ENCODE results near the gene NAA25.

DNA sequence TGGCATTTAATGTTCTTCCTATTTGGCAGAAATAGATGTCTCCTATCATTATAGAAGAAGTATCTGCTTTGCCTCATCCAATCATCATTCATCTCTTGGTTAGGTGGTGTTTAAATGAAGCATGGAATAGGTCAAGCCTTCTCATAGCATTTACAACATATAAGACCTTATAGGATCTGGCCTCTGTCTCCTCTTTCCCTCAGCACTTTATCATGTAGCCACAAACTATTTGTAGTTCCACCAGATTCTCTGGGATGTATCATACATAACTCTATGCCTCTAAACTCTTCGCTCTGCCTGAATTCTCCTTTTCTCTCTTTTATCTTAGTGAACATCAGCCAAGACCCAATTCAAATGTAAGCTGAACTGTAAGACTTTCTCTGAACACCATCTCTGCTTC is 20.7 kb downstream of the NAA25 start:
- TF ChIP-seq, protein P1, sequence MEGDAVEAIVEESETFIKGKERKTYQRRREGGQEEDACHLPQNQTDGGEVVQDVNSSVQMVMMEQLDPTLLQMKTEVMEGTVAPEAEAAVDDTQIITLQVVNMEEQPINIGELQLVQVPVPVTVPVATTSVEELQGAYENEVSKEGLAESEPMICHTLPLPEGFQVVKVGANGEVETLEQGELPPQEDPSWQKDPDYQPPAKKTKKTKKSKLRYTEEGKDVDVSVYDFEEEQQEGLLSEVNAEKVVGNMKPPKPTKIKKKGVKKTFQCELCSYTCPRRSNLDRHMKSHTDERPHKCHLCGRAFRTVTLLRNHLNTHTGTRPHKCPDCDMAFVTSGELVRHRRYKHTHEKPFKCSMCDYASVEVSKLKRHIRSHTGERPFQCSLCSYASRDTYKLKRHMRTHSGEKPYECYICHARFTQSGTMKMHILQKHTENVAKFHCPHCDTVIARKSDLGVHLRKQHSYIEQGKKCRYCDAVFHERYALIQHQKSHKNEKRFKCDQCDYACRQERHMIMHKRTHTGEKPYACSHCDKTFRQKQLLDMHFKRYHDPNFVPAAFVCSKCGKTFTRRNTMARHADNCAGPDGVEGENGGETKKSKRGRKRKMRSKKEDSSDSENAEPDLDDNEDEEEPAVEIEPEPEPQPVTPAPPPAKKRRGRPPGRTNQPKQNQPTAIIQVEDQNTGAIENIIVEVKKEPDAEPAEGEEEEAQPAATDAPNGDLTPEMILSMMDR (IDR thresholded peaks at IDR 0.05): no peak
- TF ChIP-seq POLR2A (IDR thresholded peaks at IDR 0.05): no peak

Measured in lower leg skin (tissue), 3 donors.